C4-2B (cell line): Measurements from ENCODE around the gene CLMN.

Experiments used
- H3K27ac ChIP-seq: fragments of 450-650 bp; 2 replicates; pipeline ENCODE4 v1.5.1; 2017
- CTCF ChIP-seq: fragments of 450-650 bp; conservative IDR thresholded peaks from 2 replicates; pipeline ENCODE4 v1.5.1; 2017; ENCODE audit warnings: mild to moderate bottlenecking
- ZFX ChIP-seq: fragments of 450-650 bp; IDR thresholded peaks from 2 replicates; pipeline ENCODE4 v1.6.1; 2017

Gene CLMN

DNA sequence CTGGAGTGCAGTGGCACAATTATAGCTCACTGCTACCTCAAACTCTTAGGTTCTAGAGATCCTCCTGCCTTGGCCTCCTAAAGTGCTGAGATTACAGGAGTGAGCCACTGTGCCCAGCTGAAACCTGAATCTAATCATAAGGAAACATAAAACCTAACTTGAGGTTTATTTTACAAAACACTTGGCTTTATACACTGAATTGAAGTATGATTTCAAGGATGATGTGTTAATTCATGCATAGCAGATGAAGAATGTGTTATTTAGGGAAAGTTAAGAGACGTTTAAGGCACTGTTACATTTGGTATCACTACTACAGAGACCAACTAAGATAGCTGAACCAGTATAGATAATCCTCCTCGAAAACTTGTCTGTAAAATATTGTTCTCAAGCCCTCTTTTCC lies 168.8 kb downstream of the CLMN start:
- no peak overlapping the region for H3K27ac ChIP-seq
- no peak for TF ChIP-seq CTCF
- TF ChIP-seq ZFX: no peak

- TF ChIP-seq CTCF (no peak), ZFX (no peak)
- no peak overlapping the region; the same call in 1 of the 2 replicates for H3K27ac ChIP-seq
Observed at GRCh38 chr14:95149441-95149840, 170.3 kb downstream of the CLMN start.

DNA sequence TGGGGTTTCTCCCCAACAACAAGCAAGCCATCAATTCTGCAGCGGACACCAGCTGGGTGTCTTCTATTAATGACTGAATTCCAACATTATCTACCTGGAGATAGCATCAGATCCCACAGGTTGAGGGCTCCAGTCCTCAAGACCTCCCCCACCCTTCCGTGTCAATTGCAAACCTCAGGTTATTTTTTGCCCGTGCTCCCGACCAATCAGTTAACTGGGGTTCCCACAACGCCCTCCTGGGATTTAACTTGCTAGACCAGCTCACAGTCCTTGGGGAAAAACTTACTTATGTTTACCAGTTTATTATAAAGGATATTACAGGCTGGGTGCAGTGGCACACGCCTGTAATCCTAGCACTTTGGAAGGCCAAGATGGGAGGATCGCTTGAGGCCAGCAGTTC lies 172.1 kb downstream of the CLMN start:
- peak overlapping the region; percentile 71 for H3K27ac ChIP-seq
- TF ChIP-seq CTCF: no peak
- TF ChIP-seq ZFX: no peak

DNA sequence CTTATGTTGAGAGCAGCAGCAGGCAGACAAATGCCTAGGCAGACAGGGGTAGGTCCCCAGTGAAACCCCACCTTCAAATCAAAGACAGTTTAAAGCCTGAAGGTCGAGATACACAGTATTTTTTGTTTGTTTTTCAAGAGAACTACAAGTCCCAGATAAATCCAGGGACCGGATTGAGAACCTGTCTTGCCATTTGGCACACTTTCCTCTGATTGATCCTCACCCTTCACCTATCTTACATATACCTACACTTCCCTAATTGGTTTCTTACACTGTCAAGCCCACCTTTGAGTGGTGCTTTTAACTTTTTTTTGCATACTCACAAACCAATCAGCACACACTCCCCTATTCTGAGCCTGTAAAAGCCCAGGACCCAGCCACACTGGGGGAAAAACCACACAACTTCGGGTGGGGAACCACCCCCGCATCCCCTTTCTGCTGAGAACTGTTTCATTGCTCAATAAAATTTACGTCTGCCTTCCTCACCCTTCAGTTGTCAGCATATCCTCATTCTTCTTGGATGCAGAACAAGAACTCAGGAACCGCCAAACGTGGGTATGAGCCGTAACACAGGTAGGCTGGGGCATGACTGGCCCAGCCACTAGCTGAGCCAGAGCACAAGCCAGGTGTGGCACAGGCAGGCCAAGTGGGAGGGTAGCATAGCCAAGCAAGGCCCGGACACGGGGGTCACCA lies 173.5 kb downstream of the CLMN start:
- no peak for TF ChIP-seq ZFX
- no peak for TF ChIP-seq CTCF
- peak overlapping the region; percentile 71 for H3K27ac ChIP-seq

DNA sequence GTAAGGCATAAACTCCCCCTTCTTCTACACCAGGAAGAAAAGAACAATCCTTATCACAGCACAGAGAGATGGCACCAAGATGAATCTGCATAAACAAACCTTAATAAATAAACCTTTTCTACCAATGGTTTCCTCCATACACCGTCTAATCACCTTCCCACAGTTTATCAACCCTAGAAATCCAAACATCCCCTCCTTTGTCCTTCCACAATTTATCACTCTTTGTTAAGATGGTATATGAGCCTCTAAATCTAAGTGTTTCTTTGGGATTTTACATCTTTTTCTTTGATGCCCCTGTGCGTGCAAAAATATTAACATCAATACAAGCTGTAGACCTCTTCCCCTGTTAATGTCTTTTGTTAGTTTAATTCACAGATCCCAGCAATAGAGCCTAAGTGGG lies 174.9 kb downstream of the CLMN start:
- no peak overlapping the region for H3K27ac ChIP-seq
- TF ChIP-seq CTCF (no peak), ZFX (no peak)

DNA sequence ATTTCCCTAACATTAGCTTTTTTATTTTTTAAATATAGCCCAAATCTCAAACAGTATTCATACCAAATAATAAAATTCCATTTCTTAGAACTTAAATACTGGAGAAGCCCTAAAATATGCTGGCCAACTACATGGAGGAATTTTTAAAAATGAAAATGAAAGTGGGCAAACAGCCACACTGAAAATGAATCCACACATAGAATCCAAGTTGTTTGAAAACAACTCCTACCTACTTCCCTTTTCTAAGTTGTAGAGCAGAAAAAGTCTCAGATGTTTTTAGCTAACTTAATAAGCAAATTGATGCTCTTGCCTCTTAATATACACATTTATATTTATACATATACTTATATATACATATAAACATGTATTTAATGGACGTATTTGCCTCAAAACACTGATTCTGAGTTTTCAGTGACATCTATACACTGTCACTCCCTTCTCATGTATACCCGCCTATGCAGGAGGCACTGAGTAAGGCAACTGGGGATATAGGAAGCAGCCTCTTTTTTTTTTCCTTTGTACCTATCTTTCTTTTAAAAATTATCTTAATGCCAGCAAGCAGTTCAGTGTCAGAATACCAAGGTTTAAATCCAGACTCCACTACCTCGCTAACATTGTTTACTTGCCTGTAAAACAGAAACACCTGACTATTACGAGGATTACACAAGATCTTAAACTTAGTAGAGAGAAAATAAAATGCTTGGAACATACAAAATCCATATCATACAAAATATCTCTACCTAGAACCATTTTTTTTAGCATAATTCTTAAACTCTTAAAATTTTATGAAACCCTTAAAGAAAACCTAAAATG lies 175.7 kb downstream of the CLMN start:
- H3K27ac ChIP-seq: no peak overlapping the region
- TF ChIP-seq ZFX (no peak), CTCF (no peak)

DNA sequence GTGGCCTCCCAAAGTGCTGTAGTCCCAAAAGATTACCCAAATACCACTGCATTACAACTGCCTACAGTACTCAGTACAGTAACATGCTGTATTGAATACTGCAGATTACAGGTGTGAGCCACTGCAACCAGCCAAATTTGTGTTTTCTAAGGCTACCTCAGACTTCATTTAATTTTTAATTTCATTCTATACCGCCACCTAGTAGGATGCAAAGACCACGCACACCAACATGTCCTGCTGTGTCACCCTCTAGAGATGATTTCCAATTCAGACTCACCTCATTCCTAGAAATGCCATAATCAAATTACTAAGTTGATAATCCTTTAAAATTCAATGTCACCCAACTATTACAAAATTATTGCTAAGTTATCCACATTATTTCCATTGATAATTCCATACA lies 177.5 kb downstream of the CLMN start:
- TF ChIP-seq CTCF (peak; percentile 15), ZFX (no peak)
- peak overlapping the region; percentile 75; the same call in 1 of the 2 replicates for H3K27ac ChIP-seq
